Measurements from ENCODE around the gene NEK7.

NEK7 gene

DNA sequence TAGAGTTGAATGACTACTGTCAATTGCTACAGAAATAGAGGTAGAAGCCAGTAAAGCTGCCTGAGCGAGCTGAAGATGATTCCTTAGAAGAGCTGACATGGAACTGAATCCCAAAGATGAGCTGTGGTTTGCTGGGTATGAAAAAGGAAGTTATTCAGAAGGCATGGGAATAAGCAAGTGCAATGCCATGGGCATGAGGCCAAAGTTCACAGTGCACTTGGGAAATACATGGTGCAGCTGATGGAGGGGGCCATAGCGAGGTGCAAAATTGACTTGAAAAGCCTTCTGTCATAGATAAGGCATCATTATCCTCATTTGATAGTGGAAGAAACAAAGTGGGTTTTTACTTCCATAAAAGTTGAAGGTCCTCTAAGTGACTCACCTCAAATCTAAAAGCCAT, 88.6 kb downstream of the NEK7 start:
- ChIA-PET CTCF (interaction anchor here (0.8 to 1.3 kb wide), 3 partner anchors 13 to 26 kb away, joined by 3 read pairs; no protein-coding TSS in a partner anchor), POLR2A (no interaction called here)
- DNase-seq (ENCODE audit: extremely low spot score), result no peak
- TF ChIP-seq, protein P1, sequence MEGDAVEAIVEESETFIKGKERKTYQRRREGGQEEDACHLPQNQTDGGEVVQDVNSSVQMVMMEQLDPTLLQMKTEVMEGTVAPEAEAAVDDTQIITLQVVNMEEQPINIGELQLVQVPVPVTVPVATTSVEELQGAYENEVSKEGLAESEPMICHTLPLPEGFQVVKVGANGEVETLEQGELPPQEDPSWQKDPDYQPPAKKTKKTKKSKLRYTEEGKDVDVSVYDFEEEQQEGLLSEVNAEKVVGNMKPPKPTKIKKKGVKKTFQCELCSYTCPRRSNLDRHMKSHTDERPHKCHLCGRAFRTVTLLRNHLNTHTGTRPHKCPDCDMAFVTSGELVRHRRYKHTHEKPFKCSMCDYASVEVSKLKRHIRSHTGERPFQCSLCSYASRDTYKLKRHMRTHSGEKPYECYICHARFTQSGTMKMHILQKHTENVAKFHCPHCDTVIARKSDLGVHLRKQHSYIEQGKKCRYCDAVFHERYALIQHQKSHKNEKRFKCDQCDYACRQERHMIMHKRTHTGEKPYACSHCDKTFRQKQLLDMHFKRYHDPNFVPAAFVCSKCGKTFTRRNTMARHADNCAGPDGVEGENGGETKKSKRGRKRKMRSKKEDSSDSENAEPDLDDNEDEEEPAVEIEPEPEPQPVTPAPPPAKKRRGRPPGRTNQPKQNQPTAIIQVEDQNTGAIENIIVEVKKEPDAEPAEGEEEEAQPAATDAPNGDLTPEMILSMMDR (IDR thresholded peaks at IDR 0.05; ENCODE audit: control extremely low read depth, extremely low read depth, low read depth, missing control alignments), result no peak

DNA sequence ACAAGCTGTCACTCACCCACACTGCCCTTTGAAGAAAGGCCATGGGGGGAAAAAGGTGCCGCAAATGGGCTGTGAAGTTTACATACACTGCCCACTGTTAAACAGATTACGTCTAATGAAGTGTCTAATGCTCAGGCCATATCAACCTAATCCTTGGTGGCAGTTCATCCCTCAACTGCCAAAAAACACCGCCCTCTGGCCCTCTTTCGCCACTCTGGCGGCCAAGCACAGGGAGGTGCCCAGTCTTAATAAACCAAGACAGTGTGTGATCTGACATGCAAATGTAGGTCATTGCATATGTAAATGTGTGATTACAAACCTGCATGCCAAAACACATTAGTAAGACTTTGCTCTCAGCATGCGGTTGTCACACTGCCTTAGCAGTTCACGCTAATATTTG, 89.5 kb downstream of the NEK7 start:
- DNase-seq (ENCODE audit: extremely low spot score), result no peak
- POLR2A ChIA-PET, result no interaction called here
- CTCF ChIA-PET, result interaction anchor here (1.0 to 1.3 kb wide), 3 partner anchors 10 to 19 kb away, joined by 3 to 6 read pairs (median 3); no protein-coding TSS in a partner anchor
- TF ChIP-seq, protein P1 (IDR thresholded peaks at IDR 0.05; ENCODE audit: control extremely low read depth, extremely low read depth, low read depth, missing control alignments), result no peak

GRCh38 chr1:198253259-198253658, 96.5 kb downstream of the NEK7 start:
- peak; percentile 16 for DNase-seq (ENCODE audit: extremely low spot score)
- POLR2A ChIA-PET, result no interaction called here
- CTCF ChIA-PET, result interaction anchor here (0.7 to 0.9 kb wide), 3 partner anchors 12 to 100 kb away, joined by 3 read pairs; no protein-coding TSS in a partner anchor
- TF ChIP-seq, protein P1 (IDR thresholded peaks at IDR 0.05; ENCODE audit: control extremely low read depth, extremely low read depth, low read depth, missing control alignments), result no peak

- ChIA-PET CTCF (interaction anchor here (0.7 to 0.9 kb wide), 3 partner anchors 12 to 100 kb away, joined by 3 read pairs; no protein-coding TSS in a partner anchor), POLR2A (no interaction called here)
- peak; percentile 53 for DNase-seq (ENCODE audit: extremely low spot score)
- TF ChIP-seq, protein P1 (IDR thresholded peaks at IDR 0.05; ENCODE audit: control extremely low read depth, extremely low read depth, low read depth, missing control alignments), result no peak
Measured at GRCh38 chr1:198253668-198254067, 96.9 kb downstream of the NEK7 start.

- ChIA-PET POLR2A (no interaction called here), CTCF (interaction anchor here (1.2 to 1.7 kb wide), 3 partner anchors 11 to 22 kb away, joined by 3 read pairs; no protein-coding TSS in a partner anchor)
- DNase-seq (ENCODE audit: extremely low spot score), result no peak
- TF ChIP-seq, protein P1 (IDR thresholded peaks at IDR 0.05; ENCODE audit: control extremely low read depth, extremely low read depth, low read depth, missing control alignments), result no peak
Measured at GRCh38 chr1:198254521-198254920, 97.7 kb downstream of the NEK7 start.

- ChIA-PET POLR2A (no interaction called here), CTCF (interaction anchor here (1.1 to 1.7 kb wide), 4 partner anchors 10 to 26 kb away, joined by 3 read pairs; no protein-coding TSS in a partner anchor)
- TF ChIP-seq, protein P1 (IDR thresholded peaks at IDR 0.05; ENCODE audit: control extremely low read depth, extremely low read depth, low read depth, missing control alignments), result no peak
- DNase-seq (ENCODE audit: extremely low spot score), result no peak
Measured at GRCh38 chr1:198254948-198255347, 98.2 kb downstream of the NEK7 start.

All from GM10248 (cell line).